HAP-1 (cell line): ENCODE measurements around the gene COL4A1.

Experiments used
- DNase-seq, 2 experiments: peaks; one replicate each; pipeline ENCODE4 v3.0.0-alpha.2; 2016 to 2020; ENCODE audit warnings: low spot score in 2 of 2
- H3K27me3 ChIP-seq: fragments of 250-450 bp; sonication (Bioruptor Pico); 2 replicates; pipeline ENCODE4 v1.5.1; 2020; ENCODE audit warnings: low read depth, mild to moderate bottlenecking, moderate library complexity
- H3K36me3 ChIP-seq: fragments of 250-450 bp; sonication (Bioruptor Pico); replicated peaks from 2 replicates; pipeline ENCODE4 v1.5.1; 2020; ENCODE audit warnings: mild to moderate bottlenecking
- H3K4me1 ChIP-seq: fragments of 250-450 bp; sonication (Bioruptor Pico); 2 replicates; pipeline ENCODE4 v1.5.1; 2020; ENCODE audit warnings: mild to moderate bottlenecking
- H3K4me3 ChIP-seq: fragments of 250-450 bp; sonication (Bioruptor Pico); 2 replicates; pipeline ENCODE4 v1.5.1; 2020; ENCODE audit warnings: mild to moderate bottlenecking, moderate library complexity
- H3K9me3 ChIP-seq: fragments of 250-450 bp; sonication (Bioruptor Pico); 2 replicates; pipeline ENCODE4 v1.5.1; 2020; ENCODE audit warnings: mild to moderate bottlenecking, moderate library complexity
- in situ Hi-C: fragments of 300-500 bp; cut with MboI; formaldehyde crosslinking; loops from 3 replicates; pipeline ENCODE4 v1.14.3; 2020; ENCODE audit warnings: low sequenced_read_pairs, inconsistent platforms, mixed read lengths

Gene COL4A1

GRCh38 chr13:110347088-110347487 lies 40.1 kb upstream of the COL4A1 start:
- no peak for DNase-seq
- Histone ChIP-seq H3K27me3 (no peaks in the 10 kb centered on the region), H3K9me3 (no peaks in the 10 kb centered on the region), H3K36me3 (no peaks in the 10 kb centered on the region), H3K4me3 (no peak overlapping the region), H3K4me1 (no peaks in the 10 kb centered on the region)
- in situ Hi-C loops: no loop called here

- Histone ChIP-seq H3K27me3 (no peaks in the 10 kb centered on the region), H3K36me3 (no peaks in the 10 kb centered on the region), H3K9me3 (no peaks in the 10 kb centered on the region), H3K4me3 (no peak overlapping the region), H3K4me1 (no peaks in the 10 kb centered on the region)
- in situ Hi-C loops: no loop called here
- no peak for DNase-seq
Measured at GRCh38 chr13:110346661-110347067, 39.7 kb upstream of the COL4A1 start.

GRCh38 chr13:110345701-110346100 lies 38.7 kb upstream of the COL4A1 start:
- no peaks in the 10 kb centered on the region for H3K4me1 ChIP-seq
- no peak for DNase-seq
- no peaks in the 10 kb centered on the region for H3K27me3 ChIP-seq
- no peaks in the 10 kb centered on the region for H3K9me3 ChIP-seq
- no peaks in the 10 kb centered on the region for H3K36me3 ChIP-seq
- in situ Hi-C loops: no loop called here
- H3K4me3 ChIP-seq: no peak overlapping the region

GRCh38 chr13:110345266-110345665 lies 38.3 kb upstream of the COL4A1 start:
- Histone ChIP-seq H3K4me1 (no peaks in the 10 kb centered on the region), H3K9me3 (no peaks in the 10 kb centered on the region), H3K36me3 (no peaks in the 10 kb centered on the region), H3K4me3 (no peak overlapping the region), H3K27me3 (peaks cover 3% of the 10 kb centered on the region; the same call in 1 of the 2 replicates)
- DNase-seq: no peak
- in situ Hi-C loops: no loop called here

DNA sequence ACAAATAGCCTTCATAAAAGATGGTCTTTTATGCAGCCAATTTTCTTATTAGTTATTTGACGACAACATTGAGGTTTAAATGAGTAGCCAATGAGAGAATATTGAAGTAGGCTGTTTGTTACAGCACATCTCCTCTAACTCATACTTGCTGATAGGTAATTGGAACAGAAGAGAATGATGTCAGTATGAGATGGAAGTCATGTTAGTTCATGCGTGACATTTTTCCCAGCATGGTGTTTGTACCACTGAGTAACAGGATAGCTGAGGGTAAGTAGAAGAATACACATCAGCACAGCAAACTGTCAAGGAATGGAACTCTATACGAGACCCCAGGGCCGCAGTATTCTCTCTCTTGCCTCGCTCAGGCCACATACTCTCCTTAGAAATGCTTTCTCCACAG lies 37.4 kb upstream of the COL4A1 start:
- Histone ChIP-seq H3K4me1 (no peaks in the 10 kb centered on the region), H3K36me3 (no peaks in the 10 kb centered on the region), H3K4me3 (no peak overlapping the region), H3K9me3 (no peaks in the 10 kb centered on the region), H3K27me3 (peaks cover 3% of the 10 kb centered on the region; the same call in 1 of the 2 replicates)
- in situ Hi-C loops: no loop called here
- no peak for DNase-seq

GRCh38 chr13:110343241-110343865 lies 36.4 kb upstream of the COL4A1 start:
- H3K36me3 ChIP-seq: no peaks in the 10 kb centered on the region
- H3K4me3 ChIP-seq: no peak overlapping the region
- H3K9me3 ChIP-seq: no peaks in the 10 kb centered on the region
- H3K27me3 ChIP-seq: peaks cover 3% of the 10 kb centered on the region; the same call in 1 of the 2 replicates
- no peaks in the 10 kb centered on the region for H3K4me1 ChIP-seq
- no peak for DNase-seq
- in situ Hi-C loops: no loop called here

DNA sequence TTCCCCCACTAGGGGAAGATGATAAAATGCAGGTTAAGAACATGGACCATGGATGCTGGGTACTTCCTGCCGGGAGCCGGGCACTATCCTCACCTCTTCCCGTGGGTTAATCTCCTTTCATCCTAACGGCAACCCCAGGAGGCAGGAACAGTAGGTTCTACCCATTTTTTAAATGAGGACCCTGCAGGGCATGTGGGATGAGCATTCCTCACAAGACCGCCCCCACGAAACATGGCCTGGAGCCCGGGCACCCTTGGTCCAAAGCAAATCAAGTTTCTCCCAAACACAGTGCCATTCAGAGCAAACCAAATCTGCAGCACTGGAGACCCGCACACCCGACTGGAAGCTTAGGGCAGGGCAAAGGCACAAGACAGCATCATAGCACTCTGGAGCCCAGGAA lies 35.5 kb upstream of the COL4A1 start:
- no peaks in the 10 kb centered on the region for H3K36me3 ChIP-seq
- no peak for DNase-seq
- peaks cover 3% of the 10 kb centered on the region; the same call in 1 of the 2 replicates for H3K27me3 ChIP-seq
- in situ Hi-C loops: no loop called here
- H3K9me3 ChIP-seq: no peaks in the 10 kb centered on the region
- no peak overlapping the region for H3K4me3 ChIP-seq
- H3K4me1 ChIP-seq: no peaks in the 10 kb centered on the region

DNA sequence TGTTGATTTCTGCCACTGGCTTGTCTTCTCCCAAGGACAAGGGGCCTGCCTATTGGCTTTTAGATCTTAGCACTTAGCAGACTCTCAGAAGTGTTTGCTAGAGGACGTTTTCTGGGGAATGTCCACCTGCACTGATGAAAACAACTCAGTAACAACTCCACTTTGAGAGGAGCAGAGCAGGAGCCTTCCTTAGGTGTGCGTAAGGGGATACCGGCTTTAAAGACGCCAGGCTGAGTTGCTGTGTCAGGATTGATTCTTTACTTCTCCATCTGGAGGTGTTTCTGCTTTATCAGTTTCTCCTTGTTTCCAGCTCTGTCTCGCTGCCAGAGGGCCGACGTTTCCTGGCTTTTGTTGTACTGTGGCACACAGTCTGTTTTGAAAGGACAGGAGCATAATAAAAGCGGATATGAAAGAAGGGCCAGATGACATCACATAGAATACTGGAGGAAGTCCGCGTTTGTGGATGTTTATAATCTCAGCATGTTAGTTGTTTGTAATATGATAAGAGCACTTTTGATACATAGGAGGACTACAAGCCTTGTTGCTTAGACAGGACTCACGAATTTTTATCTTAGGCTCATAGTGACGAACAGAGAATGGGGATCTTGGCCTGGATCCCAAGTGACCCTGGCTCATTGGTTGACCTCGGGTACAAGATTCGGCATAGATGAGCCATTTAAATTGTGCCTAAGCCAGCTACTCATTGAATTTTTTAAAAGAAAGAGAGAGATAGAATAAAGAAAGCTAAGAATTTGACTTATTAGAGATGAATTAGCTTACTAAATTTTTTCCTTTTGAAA lies 34.7 kb upstream of the COL4A1 start:
- in situ Hi-C loops: no loop called here
- Histone ChIP-seq H3K36me3 (no peaks in the 10 kb centered on the region), H3K9me3 (no peaks in the 10 kb centered on the region), H3K4me1 (no peaks in the 10 kb centered on the region), H3K4me3 (no peak overlapping the region), H3K27me3 (peaks cover 3% of the 10 kb centered on the region; the same call in 1 of the 2 replicates)
- DNase-seq: no peak

GRCh38 chr13:110340812-110341444 lies 34.0 kb upstream of the COL4A1 start:
- Histone ChIP-seq H3K27me3 (peaks cover 3% of the 10 kb centered on the region; the same call in 1 of the 2 replicates), H3K4me3 (no peak overlapping the region), H3K9me3 (no peaks in the 10 kb centered on the region), H3K4me1 (no peaks in the 10 kb centered on the region), H3K36me3 (no peaks in the 10 kb centered on the region)
- in situ Hi-C loops: no loop called here
- no peak for DNase-seq

DNA sequence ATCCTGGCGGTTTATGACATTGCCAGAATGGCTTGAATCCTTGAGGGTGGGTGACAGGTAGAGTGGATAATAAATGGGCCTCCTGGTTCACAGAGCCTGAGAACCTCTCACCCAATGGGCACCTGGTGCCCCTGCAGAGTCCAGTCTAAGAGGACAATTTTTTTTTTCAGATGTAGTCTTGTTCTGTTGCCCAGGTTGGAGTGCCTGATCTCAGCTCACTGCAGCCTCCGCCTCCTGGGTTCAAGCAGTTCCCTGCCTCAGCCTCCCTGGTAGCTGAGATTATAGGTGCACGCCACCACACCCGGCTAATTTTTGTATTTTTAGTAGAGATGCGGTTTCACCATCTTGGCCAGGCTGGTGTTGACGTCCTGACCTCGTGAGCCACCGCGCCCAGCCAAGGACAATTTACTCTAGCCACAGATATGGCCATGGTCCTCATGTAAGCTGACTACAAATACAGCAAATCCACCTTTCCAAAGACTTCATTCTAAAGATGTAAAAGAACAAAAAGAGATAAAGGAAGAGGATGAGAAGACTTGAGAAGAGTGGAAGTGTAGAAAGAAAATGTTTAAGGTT lies 33.1 kb upstream of the COL4A1 start:
- H3K9me3 ChIP-seq: no peaks in the 10 kb centered on the region
- no peak for DNase-seq
- peaks cover 3% of the 10 kb centered on the region; the same call in 1 of the 2 replicates for H3K27me3 ChIP-seq
- no peaks in the 10 kb centered on the region for H3K4me1 ChIP-seq
- H3K36me3 ChIP-seq: no peaks in the 10 kb centered on the region
- H3K4me3 ChIP-seq: no peak overlapping the region
- in situ Hi-C loops: no loop called here

GRCh38 chr13:110339263-110339662 lies 32.3 kb upstream of the COL4A1 start:
- in situ Hi-C loops: no loop called here
- H3K4me3 ChIP-seq: no peak overlapping the region
- H3K36me3 ChIP-seq: no peaks in the 10 kb centered on the region
- no peak for DNase-seq
- peaks cover 3% of the 10 kb centered on the region; the same call in 1 of the 2 replicates for H3K27me3 ChIP-seq
- H3K9me3 ChIP-seq: no peaks in the 10 kb centered on the region
- no peaks in the 10 kb centered on the region for H3K4me1 ChIP-seq

GRCh38 chr13:110338441-110339101 lies 31.6 kb upstream of the COL4A1 start:
- DNase-seq: no peak
- peaks cover 3% of the 10 kb centered on the region; the same call in 1 of the 2 replicates for H3K27me3 ChIP-seq
- H3K4me3 ChIP-seq: no peak overlapping the region
- no peaks in the 10 kb centered on the region for H3K9me3 ChIP-seq
- H3K4me1 ChIP-seq: no peaks in the 10 kb centered on the region
- no peaks in the 10 kb centered on the region for H3K36me3 ChIP-seq
- in situ Hi-C loops: no loop called here

- H3K27me3 ChIP-seq: peaks cover 3% of the 10 kb centered on the region; the same call in 1 of the 2 replicates
- H3K4me1 ChIP-seq: no peaks in the 10 kb centered on the region
- no peaks in the 10 kb centered on the region for H3K36me3 ChIP-seq
- H3K4me3 ChIP-seq: no peak overlapping the region
- H3K9me3 ChIP-seq: no peaks in the 10 kb centered on the region
- in situ Hi-C loops: no loop called here
- no peak for DNase-seq
Measured at GRCh38 chr13:110337247-110337646, 30.3 kb upstream of the COL4A1 start.
